Caco-2 (cell line): ENCODE results near the gene ZNF629. TPM values are rescaled to one million over a fixed set of nuclear protein-coding genes. Genes with fewer than 3 reads are reported as not detected.

Experiments used
- BruUV-seq: library from RNA; stranded (reverse); fragments of 400-500 nt; replicated peaks from 2 replicates; lab custom pipeline; 2021; lab: Mats Ljungman, UMichigan
- CTCF ChIA-PET: fragments of 300-600 bp; sonication (Branson Sonifier 250); formaldehyde crosslinking; loops from one replicate; lab custom pipeline; 2022; ENCODE audit warnings: antibody characterized with exemption; lab: Charles Lee
- POLR2A ChIA-PET: fragments of 300-600 bp; sonication (Branson Sonifier 250); formaldehyde crosslinking; loops from one replicate; lab custom pipeline; 2022; ENCODE audit warnings: antibody characterized with exemption; lab: Charles Lee
- DNase-seq, 2 experiments: peaks; one replicate each; pipeline versions ENCODE4 v3.0.0 to v3.0.0-alpha.2; 2020 to 2022
- H3K27me3 ChIP-seq: replicated peaks from 2 replicates; pipeline ENCODE4 v1.6.0; 2011; ENCODE audit warnings: low read length; ENCODE audit not compliant: control insufficient read depth, insufficient read depth
- H3K36me3 ChIP-seq: 2 replicates; pipeline ENCODE4 v1.5.1; 2011; ENCODE audit warnings: low read length; ENCODE audit not compliant: control insufficient read depth, insufficient read depth
- H3K4me1 ChIP-seq: fragments of 250-450 bp; sonication (Bioruptor Pico); 2 replicates; pipeline ENCODE4 v1.5.1; 2020; ENCODE audit warnings: mild to moderate bottlenecking
- H3K4me3 ChIP-seq: 2 replicates; pipeline ENCODE4 v1.5.1; 2011; ENCODE audit warnings: low read depth, mild to moderate bottlenecking, control low read depth, low read length
- H3K9me3 ChIP-seq: fragments of 250-450 bp; sonication (Bioruptor Pico); 2 replicates; pipeline ENCODE4 v1.5.1; 2020; ENCODE audit warnings: mild to moderate bottlenecking, moderate library complexity
- H3K27ac Mint-ChIP-seq: one replicate; pipeline ENCODE4 v1.8.0; 2022; ENCODE audit warnings: mixed read lengths; ENCODE audit not compliant: unreplicated experiment
- H3K27me3 Mint-ChIP-seq: one replicate; pipeline ENCODE4 v1.8.0; 2022; ENCODE audit warnings: mixed read lengths; ENCODE audit not compliant: insufficient read depth, unreplicated experiment
- H3K36me3 Mint-ChIP-seq: one replicate; pipeline ENCODE4 v1.8.0; 2022; ENCODE audit warnings: mild to moderate bottlenecking, mixed read lengths; ENCODE audit not compliant: insufficient read depth, unreplicated experiment
- H3K4me1 Mint-ChIP-seq: one replicate; pipeline ENCODE4 v1.8.0; 2022; ENCODE audit warnings: low read depth, mixed read lengths; ENCODE audit not compliant: unreplicated experiment
- H3K4me3 Mint-ChIP-seq: one replicate; pipeline ENCODE4 v1.8.0; 2022; ENCODE audit warnings: mild to moderate bottlenecking, moderate library complexity, mixed read lengths; ENCODE audit not compliant: unreplicated experiment
- H3K9me3 Mint-ChIP-seq: one replicate; pipeline ENCODE4 v1.8.0; 2022; ENCODE audit warnings: mixed read lengths; ENCODE audit not compliant: unreplicated experiment
- CTCF ChIP-seq, 2 experiments: fragments of 200-600 bp in 1 of 2; IDR thresholded peaks; 1 replicate in 1 of 2; 2 replicates in 1 of 2; pipeline versions ENCODE4 v1.5.1 to v1.8.0; 2011 to 2022; ENCODE audit warnings: antibody characterized with exemption in 1 of 2, control low read depth in 1 of 2, inconsistent platforms in 1 of 2, low read depth in 1 of 2, low read length in 1 of 2, mild to moderate bottlenecking in 1 of 2, moderate library complexity in 1 of 2; ENCODE audit not compliant: insufficient read depth in 1 of 2, severe bottlenecking in 1 of 2, unreplicated experiment in 1 of 2
- intact Hi-C: fragments of 100-400 bp; cut with micrococcal nuclease; formaldehyde crosslinking; loops from one replicate; pipeline ENCODE4 v1.10.0; 2022; ENCODE audit not compliant: unreplicated experiment
- total RNA-seq: library from RNA; stranded (reverse); gene quantifications from 2 replicates; pipeline ENCODE4 v1.2.3, GENCODE V29; 2022

ZNF629 gene
- total RNA-seq, 1 experiment from 2014 or later = 20.6 TPM

DNA sequence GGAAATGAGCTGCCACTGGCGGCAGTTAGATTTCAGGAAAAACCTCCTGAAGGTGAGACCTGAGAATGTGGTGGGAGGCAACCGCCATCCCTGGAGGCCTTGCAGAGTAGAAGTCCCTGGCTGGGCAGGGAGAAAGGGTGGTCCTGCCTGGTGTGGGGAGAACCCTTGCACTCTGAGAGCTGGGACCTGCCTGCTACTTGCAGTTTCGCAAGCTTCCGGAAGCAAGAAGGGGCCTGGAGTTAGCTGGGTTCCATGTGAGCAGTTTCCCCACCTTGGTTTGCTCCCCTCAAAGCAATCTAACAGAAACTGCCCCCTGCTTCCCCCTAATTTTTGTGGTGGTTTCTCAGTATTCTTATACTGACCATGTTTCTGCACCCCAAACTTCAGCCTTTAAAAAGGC lies 6.5 kb downstream of the ZNF629 start:
- Histone ChIP-seq H3K4me3 (no peak overlapping the region), H3K9me3 (no peaks in the 10 kb centered on the region), H3K27me3 (no peaks in the 10 kb centered on the region), H3K4me1 (peaks cover 12% of the 10 kb centered on the region), H3K36me3 (peaks cover 1% of the 10 kb centered on the region; the same call in 1 of the 2 replicates)
- H3K4me3 Mint-ChIP-seq = no peak overlapping the region
- intact Hi-C loops = no loop called here
- no peak for TF ChIP-seq CTCF (IDR thresholded peaks at IDR 0.05; ENCODE audit: insufficient read depth in 1 of 2, low read depth in 1 of 2, low read length in 1 of 2, severe bottlenecking in 1 of 2, unreplicated experiment in 1 of 2)
- H3K9me3 Mint-ChIP-seq = no peaks in the 10 kb centered on the region
- H3K4me1 Mint-ChIP-seq = peaks cover 10% of the 10 kb centered on the region
- BruUV-seq = no TSS peak
- ChIA-PET POLR2A (no interaction called here), CTCF (no interaction called here)
- peaks cover 52% of the 10 kb centered on the region for H3K36me3 Mint-ChIP-seq
- DNase-seq = no peak
- H3K27me3 Mint-ChIP-seq = no peaks in the 10 kb centered on the region
- H3K27ac Mint-ChIP-seq = no peak overlapping the region

DNA sequence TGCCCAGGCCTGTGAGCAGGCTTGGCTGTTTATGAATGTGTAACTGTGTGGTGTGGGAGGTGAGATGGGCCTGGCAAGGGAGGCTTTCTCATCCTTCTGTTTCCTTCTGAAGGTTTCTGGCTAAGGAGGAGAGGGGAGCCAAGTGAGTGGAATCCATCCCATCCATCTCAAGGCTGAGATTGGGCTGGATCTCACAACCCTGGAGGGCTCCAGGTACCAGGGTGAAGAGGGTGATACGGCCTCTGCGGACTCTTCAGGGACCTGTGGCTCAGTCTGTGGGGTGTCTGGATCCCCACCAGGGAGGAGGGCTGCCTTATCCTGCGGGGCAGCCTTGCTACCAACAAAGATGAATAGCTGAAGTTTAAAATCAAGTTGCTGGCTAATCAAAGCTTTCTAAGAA lies 7.0 kb downstream of the ZNF629 start:
- ChIA-PET CTCF (no interaction called here), POLR2A (no interaction called here)
- peaks cover 58% of the 10 kb centered on the region for H3K36me3 Mint-ChIP-seq
- no peaks in the 10 kb centered on the region for H3K27me3 Mint-ChIP-seq
- Histone ChIP-seq H3K4me3 (no peak overlapping the region), H3K9me3 (no peaks in the 10 kb centered on the region), H3K27me3 (no peaks in the 10 kb centered on the region), H3K36me3 (peaks cover 1% of the 10 kb centered on the region; the same call in 1 of the 2 replicates), H3K4me1 (peaks cover 12% of the 10 kb centered on the region)
- TF ChIP-seq CTCF (IDR thresholded peaks at IDR 0.05; ENCODE audit: insufficient read depth in 1 of 2, low read depth in 1 of 2, low read length in 1 of 2, severe bottlenecking in 1 of 2, unreplicated experiment in 1 of 2) = no peak
- BruUV-seq = no TSS peak
- DNase-seq = no peak
- intact Hi-C loops = no loop called here
- no peak overlapping the region for H3K27ac Mint-ChIP-seq
- H3K4me1 Mint-ChIP-seq = peaks cover 10% of the 10 kb centered on the region
- no peaks in the 10 kb centered on the region for H3K9me3 Mint-ChIP-seq
- no peak overlapping the region for H3K4me3 Mint-ChIP-seq

- no peak overlapping the region for H3K4me3 ChIP-seq
- peaks cover 10% of the 10 kb centered on the region for H3K4me1 Mint-ChIP-seq
- ChIA-PET CTCF (no interaction called here), POLR2A (no interaction called here)
- no peak overlapping the region for H3K27ac Mint-ChIP-seq
- no peaks in the 10 kb centered on the region for H3K9me3 Mint-ChIP-seq
- TF ChIP-seq CTCF (IDR thresholded peaks at IDR 0.05; ENCODE audit: insufficient read depth in 1 of 2, low read depth in 1 of 2, low read length in 1 of 2, severe bottlenecking in 1 of 2, unreplicated experiment in 1 of 2) = no peak
- DNase-seq = no peak
- H3K4me3 Mint-ChIP-seq = no peak overlapping the region
- no peaks in the 10 kb centered on the region for H3K27me3 Mint-ChIP-seq
- peaks cover 1% of the 10 kb centered on the region; the same call in 1 of the 2 replicates for H3K36me3 ChIP-seq
- intact Hi-C loops = no loop called here
- H3K4me1 ChIP-seq = peaks cover 12% of the 10 kb centered on the region
- TSS peak; percentile 1 for BruUV-seq
- H3K36me3 Mint-ChIP-seq = peaks cover 60% of the 10 kb centered on the region
- H3K27me3 ChIP-seq = no peaks in the 10 kb centered on the region
- H3K9me3 ChIP-seq = no peaks in the 10 kb centered on the region
Observed at GRCh38 chr16:30779596-30779995, 7.4 kb downstream of the ZNF629 start.
